Osteoblast (primary cell): Measurements from ENCODE around the gene TBXAS1. TPM values are rescaled to one million over a fixed set of nuclear protein-coding genes. Genes with fewer than 3 reads are reported as not detected.

Experiments
- DNase-seq: peaks from one replicate; pipeline ENCODE4 v3.0.0; 2011; ENCODE audit warnings: low spot score, mixed read lengths; ENCODE audit not compliant: insufficient read length; ENCODE audit errors: missing footprints
- H2AFZ ChIP-seq: 2 replicates; pipeline ENCODE4 v1.6.0; 2011; ENCODE audit warnings: mild to moderate bottlenecking, low read length
- H3K27ac ChIP-seq: 2 replicates; pipeline ENCODE4 v1.5.1; 2011; ENCODE audit warnings: mild to moderate bottlenecking, low read depth, low read length, moderate library complexity
- H3K27me3 ChIP-seq: 2 replicates; pipeline ENCODE4 v1.6.0; 2012; ENCODE audit warnings: mild to moderate bottlenecking, control low read depth, inconsistent platforms, low read length, moderate library complexity; ENCODE audit not compliant: insufficient read depth
- H3K36me3 ChIP-seq: 2 replicates; pipeline ENCODE4 v1.5.1; 2011; ENCODE audit warnings: mild to moderate bottlenecking, low read length, control low read depth, moderate library complexity; ENCODE audit not compliant: insufficient read depth
- H3K4me1 ChIP-seq: 2 replicates; pipeline ENCODE4 v1.5.1; 2011; ENCODE audit warnings: mild to moderate bottlenecking, low read length, control low read depth, moderate library complexity; ENCODE audit not compliant: insufficient read depth
- H3K4me2 ChIP-seq: 2 replicates; pipeline ENCODE4 v1.6.0; 2011; ENCODE audit warnings: mild to moderate bottlenecking, low read length; ENCODE audit not compliant: insufficient read depth
- H3K4me3 ChIP-seq: fragments of 200-600 bp; sonication (generic); 3 replicates; pipeline ENCODE4 v1.5.1; 2012; ENCODE audit warnings: mild to moderate bottlenecking, low read length, inconsistent platforms; ENCODE audit not compliant: insufficient read depth
- H3K79me2 ChIP-seq: 2 replicates; pipeline ENCODE4 v1.6.0; 2012; ENCODE audit warnings: mild to moderate bottlenecking, low read length, control low read depth, inconsistent platforms; ENCODE audit not compliant: insufficient read depth
- H3K9me3 ChIP-seq: 2 replicates; pipeline ENCODE4 v1.5.1; 2011; ENCODE audit warnings: low read depth, low read length, control low read depth
- H4K20me1 ChIP-seq: 2 replicates; pipeline ENCODE4 v1.6.0; 2012; ENCODE audit warnings: mild to moderate bottlenecking, low read length, control low read depth; ENCODE audit not compliant: insufficient read depth
- total RNA-seq: library from RNA; depleted of rRNA; stranded (reverse); fragments of >200 nt; gene quantifications from 2 replicates; pipeline ENCODE4 v1.2.3, GENCODE V29; 2012
- TF ChIP-seq, protein P1 (sequence below): IDR thresholded peaks from 2 replicates; pipeline ENCODE4 v1.5.1; 2011; ENCODE audit warnings: mild to moderate bottlenecking, low read depth, low read length, moderate library complexity; ENCODE audit errors: extremely low read depth

Gene TBXAS1
- total RNA-seq, 1 donor, result 0.72 TPM

GRCh38 chr7:139989366-139990141 lies 160.5 kb downstream of the TBXAS1 start:
- H3K79me2 ChIP-seq, result no peaks in the 10 kb centered on the region
- H3K36me3 ChIP-seq, result no peaks in the 10 kb centered on the region
- no peaks in the 10 kb centered on the region for H3K27me3 ChIP-seq
- TF ChIP-seq, protein P1, sequence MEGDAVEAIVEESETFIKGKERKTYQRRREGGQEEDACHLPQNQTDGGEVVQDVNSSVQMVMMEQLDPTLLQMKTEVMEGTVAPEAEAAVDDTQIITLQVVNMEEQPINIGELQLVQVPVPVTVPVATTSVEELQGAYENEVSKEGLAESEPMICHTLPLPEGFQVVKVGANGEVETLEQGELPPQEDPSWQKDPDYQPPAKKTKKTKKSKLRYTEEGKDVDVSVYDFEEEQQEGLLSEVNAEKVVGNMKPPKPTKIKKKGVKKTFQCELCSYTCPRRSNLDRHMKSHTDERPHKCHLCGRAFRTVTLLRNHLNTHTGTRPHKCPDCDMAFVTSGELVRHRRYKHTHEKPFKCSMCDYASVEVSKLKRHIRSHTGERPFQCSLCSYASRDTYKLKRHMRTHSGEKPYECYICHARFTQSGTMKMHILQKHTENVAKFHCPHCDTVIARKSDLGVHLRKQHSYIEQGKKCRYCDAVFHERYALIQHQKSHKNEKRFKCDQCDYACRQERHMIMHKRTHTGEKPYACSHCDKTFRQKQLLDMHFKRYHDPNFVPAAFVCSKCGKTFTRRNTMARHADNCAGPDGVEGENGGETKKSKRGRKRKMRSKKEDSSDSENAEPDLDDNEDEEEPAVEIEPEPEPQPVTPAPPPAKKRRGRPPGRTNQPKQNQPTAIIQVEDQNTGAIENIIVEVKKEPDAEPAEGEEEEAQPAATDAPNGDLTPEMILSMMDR, result no peak
- H3K9me3 ChIP-seq, result no peaks in the 10 kb centered on the region
- no peak overlapping the region for H2AFZ ChIP-seq
- no peak for DNase-seq
- H3K4me1 ChIP-seq, result no peaks in the 10 kb centered on the region
- H3K27ac ChIP-seq, result no peak overlapping the region
- H3K4me2 ChIP-seq, result no peak overlapping the region
- no peaks in the 10 kb centered on the region for H4K20me1 ChIP-seq
- H3K4me3 ChIP-seq, result no peak overlapping the region

DNA sequence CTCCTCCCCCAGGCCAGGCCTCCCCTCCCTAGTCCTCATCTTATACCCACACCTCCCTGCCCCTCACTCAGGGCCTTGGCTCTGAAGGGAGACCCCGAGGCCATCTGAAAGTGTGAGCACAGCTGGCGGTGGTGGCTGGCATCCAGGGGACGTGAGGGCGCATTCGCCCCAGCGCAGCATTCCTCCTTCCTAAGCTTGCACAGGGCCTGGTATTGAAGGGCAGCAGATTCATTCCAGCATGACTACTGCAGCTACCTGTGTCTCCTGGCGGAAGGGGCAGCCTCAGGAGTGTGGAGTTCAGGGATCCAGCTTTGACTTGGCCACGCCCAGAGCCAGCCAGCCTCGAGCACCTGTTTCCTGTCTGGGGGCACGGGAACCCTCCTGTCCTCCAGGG lies 161.1 kb downstream of the TBXAS1 start:
- H3K79me2 ChIP-seq, result no peaks in the 10 kb centered on the region
- H3K27me3 ChIP-seq, result no peaks in the 10 kb centered on the region
- no peaks in the 10 kb centered on the region for H3K4me1 ChIP-seq
- H2AFZ ChIP-seq, result no peak overlapping the region
- no peak for DNase-seq
- TF ChIP-seq, protein P1, result no peak
- no peaks in the 10 kb centered on the region for H3K9me3 ChIP-seq
- H3K27ac ChIP-seq, result no peak overlapping the region
- no peak overlapping the region for H3K4me3 ChIP-seq
- H4K20me1 ChIP-seq, result no peaks in the 10 kb centered on the region
- no peak overlapping the region for H3K4me2 ChIP-seq
- H3K36me3 ChIP-seq, result no peaks in the 10 kb centered on the region

GRCh38 chr7:139990571-139991268 lies 161.7 kb downstream of the TBXAS1 start:
- Histone ChIP-seq H3K4me1 (peaks cover 4% of the 10 kb centered on the region), H3K79me2 (no peaks in the 10 kb centered on the region), H2AFZ (no peak overlapping the region), H3K4me2 (no peak overlapping the region), H3K36me3 (no peaks in the 10 kb centered on the region), H3K4me3 (no peak overlapping the region), H4K20me1 (no peaks in the 10 kb centered on the region), H3K9me3 (no peaks in the 10 kb centered on the region), H3K27me3 (no peaks in the 10 kb centered on the region), H3K27ac (no peak overlapping the region)
- TF ChIP-seq, protein P1, result no peak
- no peak for DNase-seq

DNA sequence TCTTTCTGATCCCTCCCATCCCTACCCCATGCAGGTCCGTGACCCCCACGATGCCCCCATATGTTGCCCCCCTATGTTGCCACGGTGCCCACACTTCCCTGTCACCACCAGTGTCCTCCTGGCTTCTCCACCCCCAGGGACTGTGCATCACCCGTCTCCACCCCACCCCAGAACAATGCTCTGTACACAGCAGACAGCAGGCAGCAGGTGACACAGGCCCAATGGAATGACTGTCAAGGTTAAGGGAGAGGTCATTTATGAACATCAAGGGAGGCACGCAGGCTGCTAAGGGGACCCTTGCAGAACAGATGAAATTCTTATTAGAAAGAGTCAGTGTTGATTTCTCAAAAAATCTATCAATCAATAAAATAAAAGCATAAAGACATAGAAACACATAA lies 162.2 kb downstream of the TBXAS1 start:
- no peak overlapping the region for H3K4me2 ChIP-seq
- DNase-seq, result no peak
- no peaks in the 10 kb centered on the region for H4K20me1 ChIP-seq
- peaks cover 4% of the 10 kb centered on the region for H3K4me1 ChIP-seq
- H3K36me3 ChIP-seq, result no peaks in the 10 kb centered on the region
- H3K27ac ChIP-seq, result no peak overlapping the region
- no peaks in the 10 kb centered on the region for H3K79me2 ChIP-seq
- no peaks in the 10 kb centered on the region for H3K27me3 ChIP-seq
- TF ChIP-seq, protein P1, result no peak
- no peak overlapping the region for H2AFZ ChIP-seq
- no peaks in the 10 kb centered on the region for H3K9me3 ChIP-seq
- H3K4me3 ChIP-seq, result no peak overlapping the region
